VCaP (cell line): ENCODE data around the gene EP400.
A peak's percentile ranks its signal among the peaks of the same experiment; 100 is the strongest.

Source experiments
- H3K27ac ChIP-seq: fragments of 450-650 bp; 2 replicates; pipeline ENCODE4 v1.5.1; 2017
- TF ChIP-seq, protein P1 (sequence below): fragments of 450-650 bp; conservative IDR thresholded peaks from 2 replicates; pipeline ENCODE4 v1.5.1; 2017; ENCODE audit warnings: mild to moderate bottlenecking, moderate library complexity

Gene EP400

GRCh38 chr12:132061641-132062430 lies 112.1 kb downstream of the EP400 start:
- TF ChIP-seq, protein P1, sequence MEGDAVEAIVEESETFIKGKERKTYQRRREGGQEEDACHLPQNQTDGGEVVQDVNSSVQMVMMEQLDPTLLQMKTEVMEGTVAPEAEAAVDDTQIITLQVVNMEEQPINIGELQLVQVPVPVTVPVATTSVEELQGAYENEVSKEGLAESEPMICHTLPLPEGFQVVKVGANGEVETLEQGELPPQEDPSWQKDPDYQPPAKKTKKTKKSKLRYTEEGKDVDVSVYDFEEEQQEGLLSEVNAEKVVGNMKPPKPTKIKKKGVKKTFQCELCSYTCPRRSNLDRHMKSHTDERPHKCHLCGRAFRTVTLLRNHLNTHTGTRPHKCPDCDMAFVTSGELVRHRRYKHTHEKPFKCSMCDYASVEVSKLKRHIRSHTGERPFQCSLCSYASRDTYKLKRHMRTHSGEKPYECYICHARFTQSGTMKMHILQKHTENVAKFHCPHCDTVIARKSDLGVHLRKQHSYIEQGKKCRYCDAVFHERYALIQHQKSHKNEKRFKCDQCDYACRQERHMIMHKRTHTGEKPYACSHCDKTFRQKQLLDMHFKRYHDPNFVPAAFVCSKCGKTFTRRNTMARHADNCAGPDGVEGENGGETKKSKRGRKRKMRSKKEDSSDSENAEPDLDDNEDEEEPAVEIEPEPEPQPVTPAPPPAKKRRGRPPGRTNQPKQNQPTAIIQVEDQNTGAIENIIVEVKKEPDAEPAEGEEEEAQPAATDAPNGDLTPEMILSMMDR: no peak
- H3K27ac ChIP-seq: no peak overlapping the region

DNA sequence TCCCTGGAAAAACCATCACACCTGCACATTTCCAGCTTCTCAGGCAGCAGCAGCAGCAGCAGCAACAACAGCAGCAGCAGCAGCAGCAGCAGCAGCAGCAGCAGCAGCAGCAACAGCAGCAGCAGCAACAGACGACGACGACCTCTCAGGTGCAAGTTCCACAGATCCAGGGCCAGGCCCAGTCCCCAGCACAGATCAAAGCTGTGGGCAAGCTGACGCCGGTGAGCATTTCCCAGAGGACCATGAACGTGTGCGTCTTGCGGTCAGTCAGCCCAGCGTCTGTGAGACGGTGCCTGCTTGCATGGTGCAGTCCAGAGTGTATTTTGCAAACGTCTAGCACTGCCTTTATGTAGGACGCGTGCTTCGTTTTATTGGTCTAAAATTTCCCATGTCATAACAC lies 112.7 kb downstream of the EP400 start:
- H3K27ac ChIP-seq: no peak overlapping the region
- TF ChIP-seq, protein P1: no peak

DNA sequence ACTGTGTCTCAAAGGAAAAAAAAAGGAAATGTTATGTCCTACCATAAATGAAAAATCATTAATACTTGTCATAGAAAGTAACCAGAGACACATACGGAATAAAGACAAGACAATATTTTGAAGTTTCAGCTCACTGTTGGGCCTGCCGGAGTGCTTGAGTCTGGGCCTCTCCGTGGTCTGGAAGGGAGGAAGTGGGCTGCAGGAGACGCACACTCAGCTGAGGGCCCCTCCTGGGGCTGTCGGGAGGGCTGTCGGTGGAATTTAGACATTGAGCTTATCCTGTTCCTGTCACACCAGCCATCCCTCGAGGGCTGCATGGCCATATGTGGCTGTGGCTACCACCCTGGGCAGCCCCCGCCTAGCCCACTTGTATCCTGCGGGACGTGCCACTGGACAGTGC lies 113.7 kb downstream of the EP400 start:
- H3K27ac ChIP-seq: no peak overlapping the region
- TF ChIP-seq, protein P1: no peak

- H3K27ac ChIP-seq: no peak overlapping the region
- TF ChIP-seq, protein P1: no peak
Measured at GRCh38 chr12:132064631-132065030, 114.9 kb downstream of the EP400 start.

GRCh38 chr12:132065203-132065602 lies 115.5 kb downstream of the EP400 start:
- H3K27ac ChIP-seq: no peak overlapping the region
- TF ChIP-seq, protein P1: no peak

DNA sequence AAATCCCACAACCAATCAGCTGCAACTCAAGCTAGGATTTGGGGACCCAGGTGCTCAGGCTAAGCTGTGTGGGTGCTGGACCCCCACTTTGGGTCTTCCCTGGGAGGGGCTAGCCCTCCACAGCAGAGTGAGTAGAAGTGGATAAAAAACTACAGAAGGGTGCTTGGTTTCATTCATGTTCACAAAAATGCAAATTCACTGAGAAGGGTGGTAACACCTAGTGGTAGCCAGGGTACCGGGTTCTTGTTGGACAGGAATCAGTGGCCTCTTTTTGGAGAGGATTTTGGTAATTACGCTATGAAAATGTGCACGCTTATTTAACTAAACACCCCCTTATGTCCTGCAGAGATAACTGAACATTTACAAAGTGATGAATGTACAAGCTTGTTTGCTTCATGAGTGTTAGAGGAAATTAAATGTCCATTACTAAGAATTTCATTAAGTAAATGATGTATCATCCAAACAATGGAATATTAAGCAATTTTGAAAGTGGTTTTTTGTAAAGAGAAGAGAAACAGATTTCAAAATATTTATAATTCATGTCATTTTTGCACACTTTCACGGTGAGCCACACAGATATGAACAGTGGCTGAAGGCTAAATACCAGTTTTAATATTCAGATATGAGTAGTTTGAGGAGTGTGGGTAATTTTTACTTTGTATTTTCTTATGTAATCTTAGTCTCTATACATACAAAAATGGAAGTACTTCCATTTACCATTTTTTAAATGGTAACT lies 116.0 kb downstream of the EP400 start:
- TF ChIP-seq, protein P1: no peak
- 0 out of 2 replicates have a peak overlapping the region, but pooled peaks have one; percentile 16 for H3K27ac ChIP-seq

DNA sequence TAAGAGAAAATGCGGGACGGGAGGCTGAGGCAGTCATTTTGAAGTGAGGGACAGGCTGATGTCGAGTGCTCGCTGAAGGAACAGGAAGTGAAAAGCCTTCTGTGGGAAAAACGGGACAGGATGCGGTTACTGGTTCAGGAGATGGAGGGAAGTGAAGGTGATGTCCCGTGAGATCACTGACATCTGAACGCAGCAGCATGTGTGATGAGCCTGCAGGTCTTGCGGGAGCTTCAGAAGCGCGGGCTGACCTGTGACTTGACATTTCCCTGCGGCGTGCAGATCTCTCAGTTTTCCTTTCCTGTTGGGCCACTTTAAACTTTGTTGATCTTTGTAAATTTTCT lies 116.6 kb downstream of the EP400 start:
- TF ChIP-seq, protein P1: no peak
- 0 out of 2 replicates have a peak overlapping the region, but pooled peaks have one; percentile 16 for H3K27ac ChIP-seq
